Gastroesophageal sphincter (tissue), 3 donors: Measurements from ENCODE around the gene PREX1.

Source experiments
- EP300 ChIP-seq: sonication (generic); formaldehyde crosslinking; IDR thresholded peaks from one replicate; pipeline ENCODE4 v1.6.1; 2017; ENCODE audit warnings: antibody characterized with exemption, mild to moderate bottlenecking
- POLR2A ChIP-seq, 2 donors: fragments of 450-650 bp; IDR thresholded peaks; one replicate each; pipeline ENCODE4 v1.6.1; 2017; ENCODE audit warnings: antibody characterized with exemption in 2 of 2, mild to moderate bottlenecking in 2 of 2, moderate library complexity in 1 of 2
- POLR2AphosphoS5 ChIP-seq: sonication (generic); formaldehyde crosslinking; IDR thresholded peaks from one replicate; pipeline ENCODE4 v1.6.1; 2017; ENCODE audit warnings: antibody characterized with exemption
- TF ChIP-seq, protein P1 (sequence below), 4 experiments: fragments of 200-600 bp in 2 of 4; fragments of 450-650 bp in 2 of 4; sonication (generic) in 1 of 4; IDR thresholded peaks; one replicate each; pipeline ENCODE4 v1.5.1; 2017 to 2019; ENCODE audit warnings: antibody characterized with exemption in 4 of 4, mild to moderate bottlenecking in 2 of 4, moderate library complexity in 2 of 4

DNA sequence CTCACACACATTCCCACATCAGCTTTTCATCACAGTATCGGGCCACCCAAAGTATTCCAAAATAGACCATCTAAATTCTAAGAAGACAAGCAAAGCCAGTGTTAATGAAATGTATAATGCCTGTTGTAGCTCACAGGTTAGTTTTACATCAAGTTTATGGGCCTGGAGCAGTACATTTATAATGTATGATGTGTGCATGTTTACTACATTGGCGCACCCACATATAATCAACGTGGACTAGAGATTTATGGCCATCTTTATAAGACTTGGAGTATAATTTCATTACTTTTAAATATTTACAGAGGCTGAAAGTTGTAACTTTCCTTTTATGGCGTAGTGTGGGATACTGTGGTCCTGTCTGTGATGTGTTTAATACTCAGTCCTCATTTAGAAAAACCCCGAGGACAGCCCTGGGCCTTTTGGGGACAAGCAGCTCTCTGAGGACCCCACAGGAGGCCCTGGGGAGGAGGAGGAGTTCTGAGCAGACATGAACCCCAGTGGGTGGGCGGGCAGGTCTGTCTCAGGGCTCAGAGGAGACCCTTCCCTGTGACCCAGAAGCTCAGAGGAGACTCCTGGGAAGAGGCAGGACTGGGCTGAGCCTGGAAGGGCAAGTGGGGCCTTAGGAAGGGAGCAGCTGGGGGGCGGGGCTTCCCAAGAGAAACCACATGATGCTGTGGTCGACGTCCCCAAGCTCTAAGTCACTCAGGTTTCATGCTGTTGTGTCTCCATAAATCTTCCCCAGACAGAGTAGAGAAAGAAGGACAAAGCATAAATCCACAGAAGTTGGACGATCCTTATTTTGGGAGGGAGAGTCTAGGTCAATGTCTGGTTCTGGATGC is 232.1 kb downstream of the PREX1 start:
- TF ChIP-seq, protein P1, sequence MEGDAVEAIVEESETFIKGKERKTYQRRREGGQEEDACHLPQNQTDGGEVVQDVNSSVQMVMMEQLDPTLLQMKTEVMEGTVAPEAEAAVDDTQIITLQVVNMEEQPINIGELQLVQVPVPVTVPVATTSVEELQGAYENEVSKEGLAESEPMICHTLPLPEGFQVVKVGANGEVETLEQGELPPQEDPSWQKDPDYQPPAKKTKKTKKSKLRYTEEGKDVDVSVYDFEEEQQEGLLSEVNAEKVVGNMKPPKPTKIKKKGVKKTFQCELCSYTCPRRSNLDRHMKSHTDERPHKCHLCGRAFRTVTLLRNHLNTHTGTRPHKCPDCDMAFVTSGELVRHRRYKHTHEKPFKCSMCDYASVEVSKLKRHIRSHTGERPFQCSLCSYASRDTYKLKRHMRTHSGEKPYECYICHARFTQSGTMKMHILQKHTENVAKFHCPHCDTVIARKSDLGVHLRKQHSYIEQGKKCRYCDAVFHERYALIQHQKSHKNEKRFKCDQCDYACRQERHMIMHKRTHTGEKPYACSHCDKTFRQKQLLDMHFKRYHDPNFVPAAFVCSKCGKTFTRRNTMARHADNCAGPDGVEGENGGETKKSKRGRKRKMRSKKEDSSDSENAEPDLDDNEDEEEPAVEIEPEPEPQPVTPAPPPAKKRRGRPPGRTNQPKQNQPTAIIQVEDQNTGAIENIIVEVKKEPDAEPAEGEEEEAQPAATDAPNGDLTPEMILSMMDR (IDR thresholded peaks at IDR 0.05): no peak
- TF ChIP-seq EP300: no peak
- TF ChIP-seq POLR2A (IDR thresholded peaks at IDR 0.05): no peak
- TF ChIP-seq POLR2AphosphoS5: no peak
